ENCODE data around the gene NAP1L3.

Gene NAP1L3

GRCh38 chrX:93673056-93673868 lies at the start of gene NAP1L3:
Gene NAP1L3, minus strand, starts transcription at chrX:93673578. Its CDS starts 274 bp downstream, at chrX:93673304.
- FAIRE-seq (no peak), DNase-seq (ENCODE audit: insufficient read length, low spot score) (no peak)

- DNase-seq (ENCODE audit: insufficient read length, low spot score) (no peak), FAIRE-seq (no peak)
These were observed 37.7 kb upstream of the NAP1L3 start for GRCh38 chrX:93711076-93711475.

GRCh38 chrX:93703701-93704100 lies 30.3 kb upstream of the NAP1L3 start:
- no peak for DNase-seq (ENCODE audit: insufficient read length, low spot score)
- FAIRE-seq: no peak

- DNase-seq (ENCODE audit: insufficient read length, low spot score) (no peak), FAIRE-seq (no peak)
These were observed 22.6 kb upstream of the NAP1L3 start for GRCh38 chrX:93695981-93696380.

- FAIRE-seq (no peak), DNase-seq (ENCODE audit: insufficient read length, low spot score) (no peak)
These were observed 492 bp upstream of the NAP1L3 start, which contains the start of gene FAM133A for GRCh38 chrX:93673869-93674271. Gene FAM133A, plus strand, starts transcription at chrX:93674206. Its CDS starts 35,214 bp downstream, at chrX:93709420.

DNA sequence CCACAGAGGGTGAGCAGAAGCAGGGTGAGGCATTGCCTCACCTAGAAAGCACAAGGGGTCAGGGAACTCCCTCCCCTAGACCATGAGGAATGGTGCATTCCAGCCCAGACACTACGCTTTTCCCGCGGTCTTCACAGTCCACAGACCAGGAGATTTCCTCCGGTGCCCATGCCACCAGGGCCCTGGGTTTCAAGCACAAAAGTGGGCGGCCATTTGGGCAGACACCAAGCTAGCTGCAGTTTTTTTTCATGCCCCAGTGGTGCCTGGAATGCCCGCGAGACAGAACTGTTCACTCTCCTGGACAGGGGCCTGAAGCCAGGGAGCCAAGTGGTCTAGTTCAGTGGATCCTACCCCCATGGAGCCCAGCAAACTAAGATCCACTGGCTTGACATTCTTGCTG lies 12.8 kb downstream of the NAP1L3 start:
- no peak for FAIRE-seq

DNA sequence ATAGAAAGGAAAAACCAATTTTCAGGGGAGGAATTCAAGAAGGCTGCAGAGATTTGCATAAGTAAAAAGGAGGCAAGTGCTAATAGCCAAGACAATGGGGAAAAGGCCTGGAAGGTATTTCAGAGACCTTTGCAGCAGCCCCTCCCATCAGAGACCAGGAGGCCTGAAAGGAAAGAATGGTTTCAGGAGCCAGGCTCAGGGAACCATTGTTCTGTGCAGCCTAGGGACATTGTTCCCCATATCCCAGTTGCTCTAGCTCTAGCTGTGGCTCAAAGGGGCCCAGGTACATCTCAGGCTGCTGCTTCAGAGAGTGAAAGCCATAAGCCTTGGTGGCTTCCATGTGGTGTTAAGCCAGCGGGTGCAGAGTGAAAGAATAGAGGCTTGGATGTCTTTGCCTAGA lies 24.0 kb downstream of the NAP1L3 start:
- FAIRE-seq: no peak
- DNase-seq (ENCODE audit: insufficient read length, low spot score): no peak

More for the DNA sequence above, 12.8 kb downstream of the NAP1L3 start:
- DNase-seq (ENCODE audit: insufficient read length, low spot score): no peak

DNA sequence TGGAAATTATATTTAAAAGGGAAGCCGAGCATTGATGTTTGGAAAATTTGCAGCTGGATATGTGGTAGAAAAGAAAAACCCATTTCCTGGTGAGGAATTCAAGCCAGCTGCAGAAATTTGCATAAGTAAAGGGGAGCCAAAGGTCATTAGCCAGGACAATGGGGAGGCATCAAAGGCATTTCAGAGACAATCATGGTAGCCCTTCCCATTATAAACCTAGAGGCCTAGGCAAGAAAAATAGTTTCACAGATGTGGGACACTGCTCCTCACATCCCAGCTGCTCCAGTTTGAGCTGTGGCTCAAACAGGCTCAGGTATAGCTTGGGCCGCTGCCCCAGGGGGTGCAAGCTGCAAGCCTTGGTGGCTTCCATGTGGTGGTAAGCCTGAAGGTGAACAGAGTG lies 35.8 kb downstream of the NAP1L3 start:
- no peak for FAIRE-seq
- no peak for DNase-seq (ENCODE audit: insufficient read length, low spot score)

Data from GM19239 (cell line).